Measurements from ENCODE around the gene FERMT1. TPM values are rescaled to one million over a fixed set of nuclear protein-coding genes. Genes with fewer than 3 reads are reported as not detected.

FERMT1 gene
- polyA plus RNA-seq, 3 donors = 0.74 to 1.4 (median 1.0) TPM

Other genes starting within 250 kb of the FERMT1 start
- gene CHGB, start 211.5 kb downstream of the FERMT1 start, polyA plus RNA-seq = 10 to 100 TPM in 1 of 3 donors, under 1 TPM in 2; 0.22 to 26.4 (median 0.39) TPM
- gene TRMT6, start 172.5 kb downstream of the FERMT1 start, polyA plus RNA-seq = 10 to 100 TPM in 1 of 3 donors, 1 to 10 TPM in 2; 5.9 to 11.9 (median 8.9) TPM
- 1 to 10 TPM; 1.7 to 4.3 (median 2.6) TPM for gene MCM8, start 172.4 kb downstream of the FERMT1 start, polyA plus RNA-seq
- gene CRLS1, start 116.9 kb downstream of the FERMT1 start, polyA plus RNA-seq = 100 to 1,000 TPM in 1 of 3 donors, 10 to 100 TPM in 2; 29.9 to 125 (median 73.4) TPM
- 1 to 10 TPM in 2 of 3 donors, under 1 TPM in 1; 0.69 to 1.7 (median 1.0) TPM for gene LRRN4, start 69.0 kb downstream of the FERMT1 start, polyA plus RNA-seq